D721Med (cell line): ENCODE measurements around the gene LDLRAD4.

Experiments
- DNase-seq: peaks from one replicate; pipeline ENCODE4 v3.0.0; 2011; ENCODE audit warnings: low spot score; ENCODE audit not compliant: insufficient read length
- FAIRE-seq: peaks from 2 replicates; lab custom pipeline; 2011; peaks lifted over from hg19 to GRCh38; lab: Jason Lieb, UNC
- TF ChIP-seq, protein P1 (sequence below): IDR thresholded peaks from 2 replicates; pipeline ENCODE4 v1.5.1; 2012; ENCODE audit warnings: mild to moderate bottlenecking, control low read depth; ENCODE audit not compliant: insufficient read depth; ENCODE audit errors: missing control alignments

Gene LDLRAD4

DNA sequence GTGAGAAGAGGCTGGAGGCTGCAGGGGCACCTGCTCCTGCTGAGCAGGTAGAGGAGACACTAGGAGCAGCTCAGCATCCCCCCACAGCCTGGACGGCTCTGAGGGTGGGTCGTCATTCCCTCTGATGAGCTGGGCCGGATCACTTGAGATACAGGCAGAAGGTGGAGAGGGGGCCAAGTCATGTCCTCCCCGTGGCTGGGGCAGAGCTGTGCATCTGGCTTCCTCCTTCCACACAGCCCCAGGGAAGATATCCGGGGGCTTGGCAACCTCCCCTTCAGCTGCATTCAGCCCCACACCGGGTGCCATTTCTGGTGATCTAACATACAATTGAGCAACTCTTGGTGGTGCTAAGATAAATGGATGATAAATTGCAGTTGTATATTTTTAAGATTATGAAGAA lies 236.9 kb downstream of the LDLRAD4 start:
- FAIRE-seq: no peak
- TF ChIP-seq, protein P1, sequence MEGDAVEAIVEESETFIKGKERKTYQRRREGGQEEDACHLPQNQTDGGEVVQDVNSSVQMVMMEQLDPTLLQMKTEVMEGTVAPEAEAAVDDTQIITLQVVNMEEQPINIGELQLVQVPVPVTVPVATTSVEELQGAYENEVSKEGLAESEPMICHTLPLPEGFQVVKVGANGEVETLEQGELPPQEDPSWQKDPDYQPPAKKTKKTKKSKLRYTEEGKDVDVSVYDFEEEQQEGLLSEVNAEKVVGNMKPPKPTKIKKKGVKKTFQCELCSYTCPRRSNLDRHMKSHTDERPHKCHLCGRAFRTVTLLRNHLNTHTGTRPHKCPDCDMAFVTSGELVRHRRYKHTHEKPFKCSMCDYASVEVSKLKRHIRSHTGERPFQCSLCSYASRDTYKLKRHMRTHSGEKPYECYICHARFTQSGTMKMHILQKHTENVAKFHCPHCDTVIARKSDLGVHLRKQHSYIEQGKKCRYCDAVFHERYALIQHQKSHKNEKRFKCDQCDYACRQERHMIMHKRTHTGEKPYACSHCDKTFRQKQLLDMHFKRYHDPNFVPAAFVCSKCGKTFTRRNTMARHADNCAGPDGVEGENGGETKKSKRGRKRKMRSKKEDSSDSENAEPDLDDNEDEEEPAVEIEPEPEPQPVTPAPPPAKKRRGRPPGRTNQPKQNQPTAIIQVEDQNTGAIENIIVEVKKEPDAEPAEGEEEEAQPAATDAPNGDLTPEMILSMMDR: no peak
- no peak for DNase-seq

DNA sequence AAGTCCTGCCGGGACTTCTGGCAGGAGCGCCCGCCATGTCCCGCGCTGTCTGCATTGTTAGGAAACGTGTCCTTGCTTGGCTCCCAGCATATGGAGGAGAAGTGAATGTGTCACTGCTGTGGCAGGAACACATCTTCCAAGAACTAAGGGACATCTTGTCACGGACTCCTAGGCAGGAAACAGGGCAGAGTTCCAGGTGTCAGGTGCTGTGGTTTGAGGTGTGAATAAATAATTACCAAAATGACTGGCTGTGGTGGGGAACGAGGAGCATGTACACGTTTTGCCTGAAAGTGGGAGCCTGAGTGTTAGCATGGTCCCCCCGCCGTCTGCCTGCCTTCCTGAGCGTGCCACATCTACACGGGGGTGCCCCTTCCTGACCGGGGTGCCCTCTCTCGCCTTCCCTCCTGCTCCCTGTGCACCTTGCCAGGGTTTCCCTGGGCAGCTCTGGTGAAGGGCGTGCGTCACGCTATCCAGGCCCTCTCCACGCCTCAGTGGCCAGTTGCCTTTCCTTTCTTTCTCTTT lies 237.5 kb downstream of the LDLRAD4 start:
- TF ChIP-seq, protein P1: no peak
- DNase-seq: no peak

DNA sequence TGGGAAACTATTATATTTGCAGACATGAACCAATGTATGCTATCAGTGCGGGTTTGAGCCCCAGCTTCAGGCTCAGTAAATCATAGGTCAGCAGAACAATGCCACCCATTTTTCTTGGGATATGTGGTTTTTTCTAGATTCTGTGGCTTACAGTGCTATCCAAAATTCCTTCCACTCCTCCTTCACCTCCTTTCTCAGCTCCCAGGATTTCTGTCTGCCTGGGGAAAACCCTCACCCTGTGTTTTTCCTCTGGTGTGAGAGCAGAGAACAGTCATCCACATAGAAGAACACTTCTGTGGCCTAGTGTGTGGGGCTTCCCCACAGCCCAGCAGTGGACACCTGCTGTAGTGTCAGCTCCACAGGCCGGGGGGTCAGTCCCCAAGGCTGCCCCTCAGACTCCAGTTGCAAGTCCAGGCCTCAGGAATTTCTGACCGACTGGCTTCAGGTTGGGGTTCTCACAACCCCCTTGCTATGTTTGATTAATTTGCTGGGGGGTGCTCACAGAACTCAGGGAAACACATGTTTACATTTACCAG lies 238.2 kb downstream of the LDLRAD4 start:
- FAIRE-seq (no peak), DNase-seq (no peak)
- TF ChIP-seq, protein P1: no peak

More for the DNA sequence above, 237.5 kb downstream of the LDLRAD4 start:
- FAIRE-seq: no peak

DNA sequence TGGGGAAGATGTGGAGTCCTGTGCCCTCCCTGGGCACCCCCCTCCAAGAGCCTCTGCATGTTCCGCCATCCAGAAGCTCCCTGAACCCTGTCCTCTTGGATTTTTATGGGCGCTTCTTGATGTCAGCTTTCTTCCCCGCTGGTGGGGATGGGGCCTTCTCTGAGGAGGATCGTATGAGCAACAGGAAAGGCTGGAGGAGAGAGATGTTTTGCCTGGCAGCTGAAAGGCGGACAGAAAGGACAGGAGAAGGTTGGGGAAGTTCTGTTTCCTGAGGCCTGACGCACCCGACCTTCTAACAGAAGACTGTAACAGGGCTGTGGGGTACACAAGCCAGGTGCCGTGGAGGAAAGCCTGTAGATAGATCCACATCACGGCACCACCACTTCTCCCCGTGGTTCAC lies 238.8 kb downstream of the LDLRAD4 start:
- DNase-seq (no peak), FAIRE-seq (no peak)
- TF ChIP-seq, protein P1: no peak

DNA sequence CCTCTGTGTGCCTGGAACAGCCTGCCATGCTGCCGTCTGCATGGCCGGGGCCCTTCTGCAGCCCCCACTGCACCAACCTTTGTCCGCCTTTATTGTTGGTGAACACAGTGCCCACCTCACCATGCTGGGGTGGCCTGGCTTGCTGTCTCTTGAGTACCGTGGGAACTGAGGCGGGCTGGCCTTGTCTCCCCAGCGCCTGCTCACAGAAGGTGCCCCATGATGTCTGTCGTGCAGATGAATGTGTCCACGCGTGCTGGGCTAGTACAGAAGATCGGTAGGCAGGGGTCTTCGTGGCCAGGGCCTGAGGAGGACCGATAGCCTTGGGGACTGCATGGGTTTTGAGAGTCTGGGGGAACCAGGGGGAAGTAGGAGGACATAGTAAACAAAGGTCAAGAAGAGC lies 242.4 kb downstream of the LDLRAD4 start:
- FAIRE-seq (no peak), DNase-seq (no peak)
- TF ChIP-seq, protein P1: no peak

DNA sequence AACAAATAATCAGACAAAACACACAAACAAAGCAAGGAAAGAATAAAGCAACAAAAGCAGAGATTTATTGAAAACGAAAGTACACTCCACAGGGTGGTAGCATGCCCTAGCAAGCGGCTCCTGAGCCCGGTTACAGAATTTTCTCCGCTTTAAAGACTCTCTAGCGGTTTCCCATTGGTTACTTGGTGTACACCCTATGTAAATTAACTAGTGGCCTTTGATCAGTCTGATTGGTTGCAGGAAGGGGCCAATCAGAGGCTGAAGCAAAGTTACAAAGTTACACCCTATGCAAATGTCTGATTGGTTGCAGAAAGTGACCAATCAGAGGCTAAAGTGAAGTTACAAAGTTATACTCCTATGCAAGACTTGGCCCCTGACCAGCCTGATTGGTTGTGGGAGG lies 242.9 kb downstream of the LDLRAD4 start:
- DNase-seq: no peak
- TF ChIP-seq, protein P1: no peak
- no peak for FAIRE-seq

DNA sequence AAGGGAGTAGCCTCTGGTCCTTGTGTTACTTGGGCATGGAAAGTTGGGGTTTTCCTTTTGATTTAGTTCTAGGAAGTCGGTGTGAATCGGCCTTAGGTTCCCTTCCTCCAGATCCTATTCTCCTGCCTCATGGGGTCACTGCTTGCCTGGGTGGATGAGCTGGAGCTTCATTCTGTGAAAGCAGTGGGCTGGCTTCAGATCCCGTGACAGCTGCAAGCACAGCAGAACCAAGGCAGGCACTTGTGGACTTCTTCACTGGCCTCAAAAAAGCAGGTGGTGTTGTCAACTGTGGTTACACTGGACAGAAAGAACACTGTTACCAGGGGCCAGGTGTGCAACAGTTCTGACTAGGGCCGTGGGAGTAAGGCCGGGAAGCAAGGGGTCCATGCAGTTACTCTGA lies 243.4 kb downstream of the LDLRAD4 start:
- TF ChIP-seq, protein P1: no peak
- FAIRE-seq: no peak

More for the DNA sequence above, 243.4 kb downstream of the LDLRAD4 start:
- no peak for DNase-seq
